ENCODE results near the gene TMEM272.

TMEM272 gene

GRCh38 chr13:51804295-51805172 is 40.4 kb downstream of the TMEM272 start:
- DNase-seq = no peak

DNA sequence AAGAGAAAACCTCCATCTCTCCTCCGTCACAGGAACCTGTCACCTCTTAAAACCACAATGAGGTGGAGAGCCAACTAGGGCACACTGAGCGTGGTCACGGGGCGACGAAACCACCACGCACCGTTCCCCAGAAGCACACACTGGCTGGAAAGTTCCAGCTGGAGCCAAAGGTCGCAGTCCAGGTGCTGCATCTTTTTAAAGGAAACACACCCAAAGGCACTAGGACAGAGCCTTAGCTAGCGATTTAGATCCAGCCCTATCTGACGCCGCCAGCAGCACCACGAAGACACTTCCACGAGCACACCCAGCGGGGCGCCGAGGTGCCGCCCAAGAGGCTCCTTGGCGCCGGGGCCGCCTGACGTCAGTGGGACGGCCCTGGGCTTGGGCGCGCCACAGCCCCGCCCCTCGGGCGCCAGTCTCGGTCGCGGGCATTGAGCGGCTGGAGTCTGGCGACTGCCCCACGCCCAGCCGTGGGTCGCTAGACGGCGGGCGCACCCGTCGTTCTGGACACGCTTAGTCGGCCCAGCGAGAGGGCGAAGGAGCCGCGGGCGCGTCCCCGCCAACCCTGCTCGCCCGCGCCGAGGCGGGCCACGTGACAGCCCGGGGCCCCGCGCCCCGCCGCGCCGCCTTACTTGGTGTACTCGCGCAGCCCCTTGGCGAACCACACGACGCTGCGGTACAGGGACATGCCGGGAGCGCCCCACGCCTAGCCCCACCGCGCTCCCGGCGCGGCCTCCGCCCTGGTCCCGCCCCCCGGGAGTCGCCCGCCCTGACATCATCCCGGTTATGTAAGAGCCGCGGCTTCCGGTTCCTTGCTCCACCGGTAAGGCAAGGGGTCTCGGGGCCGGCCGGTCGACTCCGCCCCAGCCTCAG is 41.3 kb downstream of the TMEM272 start, which contains the start of gene DHRS12:
Gene DHRS12, minus strand, starts transcription at position 742 of the 873 bp plus-strand sequence. CDS start 4,504 bp downstream, outside the sequence.
- DNase-seq = peak; percentile 26

DNA sequence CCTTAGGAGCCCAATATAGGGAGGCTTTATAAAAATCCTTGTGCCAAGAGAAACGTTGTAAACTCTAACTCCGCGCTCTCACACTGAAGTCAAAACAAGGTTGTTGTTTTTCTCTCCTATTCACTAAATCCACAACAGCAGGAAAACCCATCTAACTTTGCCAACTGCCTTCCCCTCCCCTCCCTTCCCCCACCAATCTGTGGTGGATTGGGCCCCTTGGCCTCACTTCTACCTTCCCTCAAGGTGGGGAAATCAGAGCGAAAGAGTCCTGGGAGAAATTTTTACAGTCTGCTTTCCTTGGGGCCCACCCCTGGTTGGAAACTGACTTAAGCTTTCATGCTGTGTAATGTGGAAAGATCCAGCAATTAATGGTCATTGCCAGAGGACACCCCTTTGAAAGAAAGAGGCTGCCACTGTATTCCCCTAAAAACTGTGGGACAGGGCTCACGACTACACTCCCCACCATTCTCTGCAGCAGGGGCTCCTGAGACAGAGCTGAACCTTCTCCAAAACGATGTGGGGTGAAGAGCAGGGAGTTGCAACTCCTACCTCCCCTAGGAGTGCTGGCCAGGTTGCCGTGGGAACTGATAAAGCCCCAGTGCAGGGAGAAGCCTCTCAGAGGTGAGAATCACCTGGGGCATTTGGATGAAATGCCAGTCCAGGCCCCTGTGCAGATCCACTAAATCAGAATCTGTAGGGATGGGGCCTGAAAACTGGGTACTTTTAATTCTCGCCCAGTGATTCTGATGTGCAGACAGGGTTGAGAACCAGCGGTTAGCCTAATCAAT is 42.2 kb downstream of the TMEM272 start:
- DNase-seq = no peak

DNA sequence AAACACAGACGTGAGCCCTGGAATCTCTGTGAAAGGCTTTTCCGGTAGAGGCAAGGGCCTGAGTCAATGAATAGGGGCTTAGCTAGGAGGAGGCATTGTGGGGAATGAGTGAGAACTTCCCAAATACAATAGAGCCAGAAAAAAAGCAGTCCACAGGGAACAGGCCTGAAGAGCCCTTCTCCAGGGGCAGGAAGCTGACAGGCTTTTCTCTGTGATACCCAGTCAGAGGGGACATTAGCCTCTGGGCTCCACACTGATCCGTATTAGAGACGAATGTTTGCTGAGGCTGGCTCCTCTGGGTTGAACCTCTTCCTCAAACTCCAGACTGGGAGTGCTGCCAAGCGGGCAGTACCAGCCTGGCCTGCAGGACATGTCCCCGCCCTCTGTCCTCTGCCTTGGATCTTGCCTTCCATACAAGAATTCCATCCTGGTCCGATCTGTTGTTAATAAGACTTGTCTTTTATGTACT is 43.3 kb downstream of the TMEM272 start:
- no peak for DNase-seq

GRCh38 chr13:51800486-51800885 is 44.5 kb downstream of the TMEM272 start:
- DNase-seq = no peak

GRCh38 chr13:51799261-51799660 is 45.7 kb downstream of the TMEM272 start:
- no peak for DNase-seq

DNA sequence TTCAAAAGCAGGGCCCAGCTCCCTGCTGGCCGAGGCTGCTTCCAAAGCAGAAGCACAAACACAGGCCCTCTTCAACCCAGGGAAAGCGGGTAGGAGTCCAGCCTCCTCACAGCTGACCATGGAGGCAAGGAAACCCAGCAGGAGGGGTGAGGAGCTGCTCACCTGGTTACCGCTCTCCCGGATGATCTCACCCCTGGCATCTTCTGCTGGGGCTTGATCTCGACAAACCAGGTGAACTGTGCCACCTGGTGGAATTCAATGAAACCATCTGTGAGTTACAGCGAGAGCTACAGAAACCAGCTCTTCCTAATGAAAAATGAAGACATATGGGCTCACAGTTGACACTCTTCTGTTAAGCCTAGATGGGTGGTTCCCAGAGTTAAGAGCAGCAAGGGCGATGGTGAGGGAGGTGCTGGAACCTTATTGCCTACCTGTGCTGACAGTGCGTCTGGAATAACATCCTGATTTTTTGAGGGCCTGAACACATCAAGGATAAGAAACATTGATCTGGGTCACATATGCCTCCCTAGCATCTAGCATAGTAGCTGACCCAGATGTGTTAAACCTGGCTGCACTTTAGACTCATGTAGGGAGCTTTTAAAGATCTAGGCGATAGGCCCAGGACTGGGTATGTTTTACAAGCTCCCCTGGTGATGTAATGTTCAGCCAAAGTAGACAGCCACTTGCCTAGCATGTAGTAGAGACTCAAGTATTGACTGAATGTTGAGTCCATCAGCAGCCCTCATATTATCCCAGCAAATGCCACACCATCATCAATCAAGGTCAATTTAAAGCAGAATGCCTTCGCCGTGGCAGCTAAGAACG is 47.1 kb downstream of the TMEM272 start:
- DNase-seq = peak; percentile 59

- no peak for DNase-seq
Measured at GRCh38 chr13:51796546-51796945, 48.4 kb downstream of the TMEM272 start.

- DNase-seq = no peak
Measured at GRCh38 chr13:51795419-51795818, 49.6 kb downstream of the TMEM272 start.

GRCh38 chr13:51794964-51795363 is 50.0 kb downstream of the TMEM272 start:
- no peak for DNase-seq

GRCh38 chr13:51793570-51794271 is 51.3 kb downstream of the TMEM272 start:
- peak; percentile 61 for DNase-seq

DNA sequence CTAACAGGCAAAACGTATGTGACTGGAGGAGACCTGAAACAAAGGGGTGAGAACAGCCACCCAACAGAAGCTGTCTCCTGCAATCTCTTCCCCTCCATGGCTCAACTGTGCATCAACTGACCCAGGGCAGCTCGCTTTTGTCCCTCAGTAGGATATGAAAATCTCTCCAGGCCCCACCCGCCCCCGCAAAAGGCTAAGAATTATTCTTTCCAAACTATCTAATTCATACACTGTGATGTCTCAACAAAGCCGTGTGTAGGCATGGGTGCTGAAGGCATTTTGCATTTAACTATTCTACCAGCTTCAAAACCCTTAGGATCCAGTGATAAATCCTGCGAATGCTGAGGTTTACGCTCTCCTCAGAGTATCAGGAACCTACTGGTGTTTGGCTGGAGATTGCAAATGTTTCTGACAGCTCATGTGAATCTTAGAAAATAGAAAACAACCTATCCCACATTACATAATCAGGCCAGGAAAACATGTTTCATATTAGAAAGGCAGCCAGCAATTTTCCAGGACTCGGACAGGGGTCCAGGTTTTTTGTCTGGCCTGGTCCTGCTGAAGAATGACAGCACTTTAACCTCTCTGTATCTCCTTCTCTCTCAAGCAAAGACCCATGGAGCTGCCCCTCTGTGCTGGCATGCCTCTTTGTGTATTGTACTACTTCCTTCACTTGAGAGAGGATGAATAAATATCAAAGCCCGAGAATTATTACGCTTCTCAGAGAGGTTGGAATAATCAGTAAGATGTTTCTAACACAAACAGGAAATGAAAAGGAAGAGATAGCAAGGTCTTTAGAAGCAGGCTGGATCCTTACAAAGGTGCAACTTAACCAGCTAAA is 58.3 kb downstream of the TMEM272 start:
- no peak for DNase-seq

- DNase-seq = no peak
Measured at GRCh38 chr13:51785712-51786424, 59.1 kb downstream of the TMEM272 start.

GRCh38 chr13:51784097-51784496 is 60.9 kb downstream of the TMEM272 start:
- DNase-seq = no peak

DNA sequence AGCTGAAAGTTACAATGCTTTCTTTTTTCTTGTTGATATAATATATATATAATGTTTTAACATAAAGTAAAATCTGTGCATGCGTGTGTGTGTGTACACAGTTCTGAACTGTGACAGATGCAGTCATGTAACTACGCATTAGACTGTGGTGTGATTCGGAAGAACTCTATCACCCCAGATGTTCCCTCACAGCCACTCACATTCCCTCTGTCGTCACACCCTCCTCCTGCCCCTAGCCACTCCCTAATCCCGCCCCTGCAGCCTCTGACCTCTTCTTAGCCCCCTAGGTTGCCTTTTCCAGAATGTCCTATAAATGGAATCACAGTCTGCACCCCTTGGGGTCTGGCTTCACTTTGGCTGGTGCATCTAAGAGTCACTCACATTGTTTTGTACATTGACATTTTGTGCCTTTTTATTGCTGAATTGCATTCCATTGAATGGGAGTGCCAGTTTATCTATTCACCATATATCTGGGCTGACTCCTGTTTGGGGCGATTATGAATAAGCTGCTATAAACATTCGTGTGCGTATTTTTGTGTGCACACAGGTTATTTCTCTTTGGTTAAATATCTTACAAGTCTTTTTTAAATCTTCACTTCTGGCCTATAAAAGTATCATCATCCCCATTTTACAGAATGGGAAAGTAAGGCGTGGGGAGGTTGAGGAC is 61.4 kb downstream of the TMEM272 start:
- DNase-seq = no peak

DNA sequence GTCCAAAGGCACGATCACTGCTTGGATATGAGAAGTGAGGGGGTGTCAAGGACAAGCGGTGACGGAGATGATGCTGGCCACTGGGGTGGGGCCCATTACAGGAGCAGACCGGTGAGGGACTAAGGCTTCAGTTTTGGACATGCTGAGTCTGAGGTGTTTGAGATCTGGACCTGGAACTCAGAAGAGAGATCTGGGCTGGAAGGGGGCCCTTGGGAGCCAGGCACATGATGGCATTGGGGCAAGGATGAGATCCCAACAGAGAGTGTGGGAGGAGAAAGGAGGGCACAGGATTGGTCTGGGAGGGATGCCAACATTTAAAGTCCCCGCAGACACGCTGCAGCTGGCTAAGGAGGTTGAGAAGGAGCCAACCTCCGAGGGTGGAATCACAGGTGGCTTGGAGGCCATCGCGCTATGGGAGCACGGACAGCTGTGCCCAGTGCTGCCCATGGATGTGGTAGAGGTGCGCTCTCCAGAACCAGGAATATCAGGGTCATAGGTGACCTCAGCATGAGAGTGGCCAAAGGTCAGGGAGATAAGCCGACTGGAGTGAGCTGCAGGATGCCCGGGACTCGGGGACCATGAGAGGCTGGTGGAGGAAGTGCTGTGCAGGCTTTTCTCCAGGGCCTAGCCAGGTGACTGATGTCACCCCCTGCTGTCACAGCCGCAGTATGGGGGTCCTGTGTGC is 62.8 kb downstream of the TMEM272 start:
- no peak for DNase-seq

DNA sequence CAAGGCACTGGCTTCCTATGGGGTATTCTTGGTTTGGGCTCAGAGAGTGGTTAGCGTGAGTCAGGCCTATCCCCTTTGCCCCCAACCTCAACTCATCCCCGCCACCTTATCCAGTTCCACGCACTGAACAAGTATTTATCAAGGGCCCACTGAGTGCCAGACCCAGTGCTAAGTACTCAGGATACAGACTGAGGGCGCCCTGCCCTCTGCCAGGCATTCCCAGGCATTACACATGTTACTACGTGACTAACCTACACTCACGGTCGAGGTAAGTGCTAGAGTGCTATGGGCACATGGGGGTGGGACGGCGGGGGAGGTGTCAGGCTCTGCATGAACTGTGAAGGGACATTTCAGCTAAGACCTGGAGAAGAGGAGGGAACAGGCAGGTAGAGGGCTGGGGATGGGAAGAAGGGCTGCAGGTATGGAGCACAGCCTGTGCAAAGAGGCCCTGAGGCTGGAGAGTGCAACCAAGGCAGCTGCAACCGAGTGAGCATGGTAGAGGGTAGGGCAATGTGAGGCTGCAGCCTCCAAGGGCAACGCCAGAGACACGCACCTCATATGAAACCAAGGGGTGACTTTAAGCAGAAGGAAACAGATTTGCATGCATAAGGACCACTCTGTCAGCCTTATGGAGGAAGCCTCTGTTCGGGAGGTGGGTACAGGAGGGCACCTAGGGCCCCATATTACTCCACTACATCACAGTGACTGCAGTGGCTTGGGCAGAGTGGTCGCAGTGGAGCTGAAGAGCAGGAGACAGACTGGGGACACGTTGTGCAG is 63.5 kb downstream of the TMEM272 start:
- DNase-seq = no peak
